ENCODE results near the gene INKA2. TPM values are rescaled to one million over a fixed set of nuclear protein-coding genes. Genes with fewer than 3 reads are reported as not detected.

INKA2 gene
- total RNA-seq (ENCODE audit: insufficient read depth, low replicate concordance): 16.6 TPM

DNA sequence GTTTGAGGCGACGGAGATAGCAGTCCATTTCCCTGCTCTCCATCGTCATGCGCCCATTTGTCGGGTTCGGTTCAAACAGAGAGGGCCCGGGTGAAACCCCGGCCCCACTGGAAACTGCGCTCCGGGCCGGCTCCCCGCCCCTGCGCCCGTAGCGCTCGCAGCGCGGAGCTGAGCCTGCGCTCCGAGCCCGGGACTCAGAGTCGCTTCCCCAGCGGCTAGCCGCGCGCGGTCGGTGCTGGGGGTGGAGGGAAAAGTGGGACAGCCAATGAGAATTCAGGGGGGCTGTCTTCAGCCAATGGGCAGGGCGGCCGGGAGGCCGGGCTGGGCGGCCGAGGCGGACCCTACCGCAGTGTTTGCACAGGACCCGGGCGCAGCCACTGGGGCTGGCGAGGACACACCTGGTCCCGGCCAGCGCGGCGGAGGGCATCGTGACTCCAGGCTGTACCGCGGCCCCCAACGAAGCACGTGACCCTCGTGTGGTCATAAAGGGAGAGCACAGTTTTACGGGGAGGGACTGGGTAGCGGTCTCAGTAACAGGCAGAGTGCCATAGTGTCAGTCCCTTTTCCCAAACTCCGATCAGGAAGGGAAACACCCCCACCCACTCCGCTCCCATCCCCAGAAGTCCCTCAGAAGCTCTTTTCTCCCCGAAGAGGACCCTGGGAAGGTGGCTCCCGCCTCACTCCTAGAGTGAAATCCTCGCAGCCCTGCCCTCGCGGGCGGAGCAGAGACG lies at the start of gene INKA2:
TSS of gene INKA2 (minus strand) at position 202 of the 731 bp plus-strand sequence. CDS start at position 49, 153 bp downstream.
- DNase-seq (ENCODE audit: low spot score): peak; percentile 92

DNA sequence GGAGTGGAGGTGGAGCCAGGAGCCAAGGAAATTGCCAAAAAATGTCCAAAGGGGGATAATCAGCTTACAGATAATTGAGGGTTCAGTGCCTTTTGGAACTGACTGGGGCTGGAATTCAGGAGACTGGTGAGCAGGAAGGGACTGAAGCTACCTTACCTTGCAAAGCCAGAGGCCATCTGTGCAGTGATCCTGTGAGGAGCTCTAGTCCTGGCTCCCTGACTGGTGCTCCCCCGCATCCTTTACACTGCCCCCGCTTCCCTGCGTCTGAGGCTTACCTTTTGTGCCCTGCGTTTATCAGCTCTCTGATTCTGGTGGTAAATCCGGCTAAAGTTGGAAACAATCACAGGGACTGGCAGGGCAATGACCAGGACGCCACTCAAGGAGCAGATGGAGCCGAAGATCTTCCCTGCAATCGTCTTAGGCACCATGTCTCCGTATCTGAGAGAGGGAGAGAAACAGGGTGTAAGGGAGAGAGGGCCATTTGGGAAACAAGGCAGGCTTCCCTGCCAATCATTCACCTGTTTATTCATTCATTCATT lies 47.5 kb upstream of the INKA2 start:
- DNase-seq (ENCODE audit: low spot score): no peak

- no peak for DNase-seq (ENCODE audit: low spot score)
These were observed 45.2 kb upstream of the INKA2 start for GRCh38 chr1:111784273-111784901.

GRCh38 chr1:111779546-111779945 lies 40.4 kb upstream of the INKA2 start:
- no peak for DNase-seq (ENCODE audit: low spot score)

DNA sequence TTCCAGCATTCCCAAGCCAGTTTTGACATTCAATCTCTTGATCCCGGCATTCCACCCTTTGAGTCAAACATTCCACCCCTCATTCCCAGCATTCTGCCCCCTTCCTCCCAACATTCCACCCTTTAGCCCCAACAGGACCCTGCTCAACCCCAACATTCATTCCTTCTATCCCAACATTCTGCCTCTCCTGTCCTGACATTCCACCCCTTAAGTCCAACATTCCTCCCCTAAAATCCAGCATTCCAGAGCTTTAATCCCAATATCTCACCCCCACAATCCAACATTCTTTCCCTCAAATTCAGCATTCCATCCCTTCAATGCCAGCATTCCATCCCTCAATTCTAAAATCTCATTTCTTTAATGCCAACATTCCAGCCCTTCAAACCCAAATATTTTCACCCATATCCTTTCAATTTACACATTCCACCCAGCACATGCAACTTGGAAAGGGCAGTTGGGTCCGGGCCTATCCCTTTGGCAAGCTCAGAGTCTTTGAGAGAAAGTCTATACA lies 39.4 kb upstream of the INKA2 start:
- DNase-seq (ENCODE audit: low spot score): no peak

- no peak for DNase-seq (ENCODE audit: low spot score)
These were observed 38.9 kb upstream of the INKA2 start for GRCh38 chr1:111778066-111778465.

DNA sequence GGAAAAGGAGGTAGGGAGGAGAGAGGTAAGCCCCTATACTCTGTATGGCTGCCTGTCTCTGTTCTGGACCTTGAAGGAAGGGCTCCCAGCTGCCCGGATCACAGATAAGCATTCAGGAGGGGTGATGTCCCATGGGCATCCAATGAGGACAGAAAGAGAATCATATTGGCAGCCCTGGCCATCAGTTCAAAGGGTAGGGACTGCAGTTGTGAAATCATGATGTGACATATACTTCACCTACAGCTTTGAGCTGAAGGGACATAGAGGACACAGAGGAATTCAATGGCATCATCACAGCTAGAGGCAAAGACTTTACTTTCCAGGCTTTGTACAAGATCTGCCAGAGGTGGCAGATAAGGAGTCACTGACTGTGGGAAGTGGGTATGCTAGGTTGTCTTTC lies 38.1 kb upstream of the INKA2 start:
- no peak for DNase-seq (ENCODE audit: low spot score)

DNA sequence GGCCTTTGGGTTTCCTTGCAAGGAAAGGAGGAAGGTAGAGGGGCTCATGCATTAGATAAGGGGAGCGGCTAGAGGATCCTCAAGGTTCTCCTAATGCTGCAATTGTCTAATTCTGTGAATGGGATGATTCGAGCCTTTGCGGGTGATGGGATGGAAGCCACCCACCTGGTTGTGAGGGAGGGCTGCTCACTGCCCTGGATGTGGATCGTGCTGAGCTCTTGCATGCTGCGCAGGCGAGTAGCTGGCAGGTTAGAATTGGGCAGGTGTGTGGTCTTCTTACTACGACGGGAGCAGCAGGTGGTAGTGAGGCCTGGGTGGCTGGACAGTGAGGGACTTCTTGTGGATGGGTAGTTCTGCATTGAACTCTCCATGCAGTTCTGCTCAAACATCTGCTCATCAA lies 37.7 kb upstream of the INKA2 start:
- DNase-seq (ENCODE audit: low spot score): no peak

DNA sequence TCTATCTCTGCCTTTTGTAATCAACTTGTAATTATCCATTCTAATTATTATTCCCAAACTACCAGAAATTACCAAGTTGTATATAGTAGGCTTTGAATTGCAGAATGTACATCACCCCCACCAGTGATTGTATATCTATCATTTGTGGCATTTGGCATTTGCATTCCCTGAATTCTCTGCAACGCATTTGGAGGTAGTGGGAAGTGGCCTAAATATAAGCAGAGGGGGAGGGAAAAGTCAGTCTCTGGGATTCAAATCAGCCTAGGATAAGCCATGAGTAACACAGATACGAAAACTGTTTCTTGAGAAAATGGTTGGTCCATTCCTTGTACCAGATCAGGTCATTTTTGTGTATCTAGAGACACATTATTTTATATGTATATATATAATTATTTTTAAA lies 37.2 kb upstream of the INKA2 start:
- DNase-seq (ENCODE audit: low spot score): no peak

GRCh38 chr1:111775966-111776365 lies 36.8 kb upstream of the INKA2 start:
- no peak for DNase-seq (ENCODE audit: low spot score)

DNA sequence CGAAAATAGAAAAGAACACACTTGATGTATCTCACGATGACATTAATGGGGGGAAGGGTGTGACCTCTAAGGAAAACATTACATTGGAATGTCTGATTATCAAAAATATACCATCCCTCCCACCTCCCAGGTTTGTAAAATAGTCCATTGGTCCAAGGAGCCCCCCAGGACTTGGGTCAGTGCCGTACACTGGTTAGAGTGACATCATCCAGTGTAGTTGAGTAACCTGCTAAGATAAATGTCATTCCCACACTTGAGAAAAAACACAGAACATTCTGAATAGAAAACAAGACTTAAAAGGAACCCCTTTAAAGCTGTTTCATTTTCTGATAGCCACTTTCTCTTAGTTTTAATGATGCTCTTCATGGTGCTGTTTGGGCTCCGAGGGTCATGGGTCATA lies 31.7 kb upstream of the INKA2 start:
- no peak for DNase-seq (ENCODE audit: low spot score)

- DNase-seq (ENCODE audit: low spot score): peak; percentile 76
These were observed 30.4 kb upstream of the INKA2 start for GRCh38 chr1:111769517-111770146.

- DNase-seq (ENCODE audit: low spot score): no peak
These were observed 29.4 kb upstream of the INKA2 start for GRCh38 chr1:111768625-111769024.

DNA sequence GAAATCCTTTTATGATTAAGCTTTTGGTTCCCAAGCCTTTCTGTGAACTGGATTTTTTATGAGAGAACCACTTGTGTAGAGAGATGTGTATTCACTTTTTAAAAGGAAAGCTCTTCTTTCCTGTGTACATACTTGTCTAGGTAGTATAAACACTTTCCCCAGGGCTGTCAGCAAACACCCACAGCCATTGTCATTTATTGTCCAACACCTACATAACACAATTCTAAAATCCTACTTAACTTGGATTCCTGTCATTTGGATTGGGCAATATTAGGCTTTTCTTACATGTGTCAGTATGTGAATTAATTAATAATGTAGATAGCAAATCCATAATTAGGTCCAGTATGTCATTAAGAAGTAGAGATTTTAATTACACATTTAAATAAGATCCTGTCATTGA lies 28.8 kb upstream of the INKA2 start:
- no peak for DNase-seq (ENCODE audit: low spot score)

DNA sequence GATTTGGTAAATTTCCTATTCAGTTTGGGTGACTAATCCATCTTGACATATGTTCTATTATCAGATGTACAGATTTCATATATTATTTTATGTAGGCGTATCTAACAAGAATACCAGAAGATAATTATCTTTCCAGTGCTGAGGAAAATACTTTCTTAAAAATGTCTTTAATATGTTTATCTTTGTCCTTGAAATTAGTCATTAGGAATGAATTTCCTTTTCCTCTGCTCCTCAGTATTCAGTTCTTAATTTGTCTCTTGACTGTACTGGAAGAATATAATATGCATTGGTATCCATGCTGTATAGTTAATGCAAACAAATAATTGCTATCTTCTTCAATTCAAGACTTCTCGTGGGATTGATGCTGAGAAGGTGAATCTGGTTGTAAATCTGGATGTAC lies 23.1 kb upstream of the INKA2 start:
- no peak for DNase-seq (ENCODE audit: low spot score)

- DNase-seq (ENCODE audit: low spot score): no peak
These were observed 22.5 kb upstream of the INKA2 start for GRCh38 chr1:111761717-111762116.

DNA sequence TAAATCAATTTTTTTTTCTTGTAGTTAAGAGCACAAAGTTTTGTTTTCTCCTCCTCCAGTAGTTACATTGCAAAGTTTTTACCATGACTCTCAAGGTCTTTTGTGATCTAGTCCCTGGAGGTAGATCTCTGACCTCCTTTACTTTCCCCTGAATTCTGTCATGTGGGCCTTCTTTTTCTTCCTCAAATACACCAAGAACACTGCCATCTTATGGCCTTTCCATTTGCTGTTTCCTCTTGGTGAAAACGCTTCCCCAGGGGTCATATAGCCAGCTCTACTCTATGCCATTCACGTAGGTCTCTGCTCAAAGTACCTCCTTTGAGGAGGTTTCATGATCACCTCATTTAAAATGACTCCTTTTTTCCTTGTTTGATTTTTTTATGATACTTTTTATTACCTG lies 19.2 kb upstream of the INKA2 start:
- DNase-seq (ENCODE audit: low spot score): peak; percentile 13

DNA sequence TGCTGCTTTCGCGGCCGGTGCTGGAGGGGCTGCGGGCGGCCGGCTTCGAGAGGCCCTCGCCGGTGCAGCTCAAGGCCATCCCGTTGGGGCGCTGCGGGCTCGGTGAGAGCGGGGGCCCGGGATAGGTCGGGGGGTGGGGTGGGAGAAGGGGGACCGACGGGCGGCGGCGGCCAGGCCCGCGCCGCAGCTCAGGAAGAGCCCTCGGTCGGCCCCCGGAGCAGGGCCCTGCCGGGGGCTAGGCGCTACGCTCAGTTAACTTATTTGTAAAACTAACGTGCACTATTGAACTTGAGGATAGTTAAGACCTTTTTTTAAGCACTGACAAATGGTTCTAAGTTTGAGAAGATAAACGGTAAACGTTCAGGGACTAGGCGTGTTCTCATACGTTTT lies 16.9 kb upstream of the INKA2 start:
- DNase-seq (ENCODE audit: low spot score): no peak

DNA sequence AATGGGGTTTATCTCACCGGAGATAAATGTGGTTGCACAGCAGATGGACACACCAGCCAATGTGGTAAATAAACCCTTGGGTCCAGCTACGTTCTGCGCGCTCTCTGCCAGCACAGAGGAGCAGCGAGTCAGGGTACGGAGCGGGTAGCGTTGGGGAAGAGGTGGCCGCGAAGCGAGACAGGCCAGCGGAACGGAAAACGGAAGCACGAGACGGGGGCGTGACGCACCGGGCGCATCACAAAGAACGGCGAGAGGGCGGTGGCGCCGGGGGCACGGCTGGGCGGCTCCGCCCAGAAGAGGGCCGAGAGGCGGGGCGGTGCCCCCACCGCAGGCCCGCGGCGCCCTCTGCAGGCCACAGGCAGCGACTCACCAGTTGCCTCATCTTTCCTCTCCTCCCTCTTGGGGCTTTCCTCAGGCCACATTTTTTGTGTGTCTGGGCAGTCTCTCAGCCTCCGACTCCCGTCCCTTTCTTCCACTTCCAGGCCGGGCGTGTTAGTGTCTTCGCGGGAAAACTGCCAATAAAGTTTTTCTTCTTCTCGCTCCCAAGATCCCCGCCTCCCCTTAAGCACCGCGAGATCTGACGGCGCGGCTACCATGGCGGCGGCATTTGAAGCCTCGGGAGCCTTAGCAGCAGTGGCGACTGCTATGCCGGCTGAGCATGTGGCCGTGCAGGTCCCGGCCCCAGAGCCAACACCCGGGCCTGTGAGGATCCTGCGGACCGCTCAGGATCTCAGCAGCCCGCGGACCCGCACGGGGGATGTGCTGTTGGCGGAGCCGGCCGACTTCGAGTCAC lies 16.3 kb upstream of the INKA2 start, which contains the start of gene DDX20:
TSS of gene DDX20 (plus strand) at position 571 of the 793 bp plus-strand sequence. CDS start at position 595, 24 bp downstream.
- DNase-seq (ENCODE audit: low spot score): peak; percentile 99

DNA sequence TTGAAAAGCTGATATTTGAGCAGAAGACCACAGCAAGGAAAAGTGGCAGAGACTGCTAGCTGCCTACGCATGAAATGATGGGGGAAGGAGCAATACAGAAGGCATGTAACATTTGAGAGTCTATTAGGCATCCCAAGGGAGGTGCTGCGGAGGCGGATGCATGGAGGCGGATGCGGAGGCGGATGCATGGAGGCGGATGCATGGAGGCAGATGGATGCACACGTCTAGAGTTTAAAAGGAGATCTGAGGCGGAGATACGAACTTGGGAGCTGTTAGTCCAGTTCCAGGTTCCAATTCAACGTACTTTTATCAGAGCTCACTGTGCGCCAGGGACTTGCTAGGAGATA lies 15.8 kb upstream of the INKA2 start:
- DNase-seq (ENCODE audit: low spot score): peak; percentile 73

DNA sequence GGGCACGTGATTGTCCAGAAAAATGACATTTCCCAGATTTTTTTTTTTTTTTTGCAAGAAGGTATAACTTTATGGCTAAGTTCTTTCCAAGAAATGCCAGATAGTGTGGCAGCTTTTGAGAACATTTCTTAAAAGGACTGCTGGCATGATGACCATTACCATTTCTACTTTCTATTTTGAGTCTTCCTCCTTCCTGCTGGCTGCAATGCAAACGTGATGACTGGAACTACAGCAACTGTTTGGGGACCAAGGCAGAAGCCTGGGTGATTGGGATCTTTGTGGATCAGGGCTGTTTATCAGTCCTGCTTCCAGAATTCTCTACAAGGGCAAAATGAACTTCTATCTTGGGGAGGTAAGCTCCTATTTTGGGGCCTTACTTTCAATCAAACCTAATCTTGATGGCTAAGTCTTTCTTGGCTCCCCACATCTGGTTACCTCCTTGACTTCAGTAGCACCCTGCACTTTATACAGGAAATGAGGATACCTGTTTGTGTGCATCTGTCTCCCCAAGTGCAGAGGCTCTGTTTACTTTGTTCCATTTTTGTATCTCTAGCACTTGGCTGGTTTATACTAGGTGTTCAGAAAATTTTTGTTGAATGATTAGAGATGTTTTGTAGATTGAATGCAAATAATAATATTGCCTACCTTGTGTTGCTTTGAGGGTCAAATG lies 12.8 kb upstream of the INKA2 start:
- no peak for DNase-seq (ENCODE audit: low spot score)

All from umbilical cord (tissue), 2 donors.